Tibial nerve (tissue), 3 donors: ENCODE measurements around the gene CFAP73.

Experiments
- POLR2A ChIP-seq, 2 donors: fragments of 450-650 bp; IDR thresholded peaks; one replicate each; pipeline ENCODE4 v1.6.1; 2017; ENCODE audit warnings: antibody characterized with exemption in 2 of 2, mild to moderate bottlenecking in 2 of 2, moderate library complexity in 2 of 2
- TF ChIP-seq, protein P1 (sequence below), 5 experiments: fragments of 200-600 bp in 3 of 5; fragments of 450-650 bp in 2 of 5; sonication (generic) in 3 of 5; IDR thresholded peaks; one replicate each; pipeline ENCODE4 v1.5.1; 2016 to 2019; ENCODE audit warnings: antibody characterized with exemption in 5 of 5, mild to moderate bottlenecking in 3 of 5, moderate library complexity in 2 of 5

DNA sequence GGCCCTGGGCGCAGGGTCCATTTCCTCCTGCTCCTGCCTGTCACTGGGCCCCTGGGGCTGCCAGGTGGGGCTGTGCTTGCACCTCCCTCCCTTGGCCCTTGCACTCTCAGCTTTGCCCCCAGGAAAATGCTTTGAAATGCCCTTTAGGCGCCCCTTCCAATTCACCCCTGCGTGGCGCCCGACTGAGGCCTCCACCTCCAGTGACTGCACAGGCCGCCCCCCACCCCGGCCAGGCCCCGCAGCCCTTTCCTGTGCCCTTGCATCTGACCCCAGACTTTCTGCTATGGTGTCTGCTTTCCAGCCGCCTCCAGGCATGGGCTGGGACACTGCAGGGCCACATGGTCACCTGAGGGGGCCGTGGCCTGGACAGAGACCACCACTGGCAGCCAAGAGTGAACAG, 18.3 kb downstream of the CFAP73 start:
- TF ChIP-seq, protein P1, sequence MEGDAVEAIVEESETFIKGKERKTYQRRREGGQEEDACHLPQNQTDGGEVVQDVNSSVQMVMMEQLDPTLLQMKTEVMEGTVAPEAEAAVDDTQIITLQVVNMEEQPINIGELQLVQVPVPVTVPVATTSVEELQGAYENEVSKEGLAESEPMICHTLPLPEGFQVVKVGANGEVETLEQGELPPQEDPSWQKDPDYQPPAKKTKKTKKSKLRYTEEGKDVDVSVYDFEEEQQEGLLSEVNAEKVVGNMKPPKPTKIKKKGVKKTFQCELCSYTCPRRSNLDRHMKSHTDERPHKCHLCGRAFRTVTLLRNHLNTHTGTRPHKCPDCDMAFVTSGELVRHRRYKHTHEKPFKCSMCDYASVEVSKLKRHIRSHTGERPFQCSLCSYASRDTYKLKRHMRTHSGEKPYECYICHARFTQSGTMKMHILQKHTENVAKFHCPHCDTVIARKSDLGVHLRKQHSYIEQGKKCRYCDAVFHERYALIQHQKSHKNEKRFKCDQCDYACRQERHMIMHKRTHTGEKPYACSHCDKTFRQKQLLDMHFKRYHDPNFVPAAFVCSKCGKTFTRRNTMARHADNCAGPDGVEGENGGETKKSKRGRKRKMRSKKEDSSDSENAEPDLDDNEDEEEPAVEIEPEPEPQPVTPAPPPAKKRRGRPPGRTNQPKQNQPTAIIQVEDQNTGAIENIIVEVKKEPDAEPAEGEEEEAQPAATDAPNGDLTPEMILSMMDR (IDR thresholded peaks at IDR 0.05), result no peak
- no peak for TF ChIP-seq POLR2A (IDR thresholded peaks at IDR 0.05)
